Mesothelial cell of epicardium (in vitro differentiated cells): Measurements from ENCODE around the gene LRRK1. TPM values are rescaled to one million over a fixed set of nuclear protein-coding genes. Genes with fewer than 3 reads are reported as not detected.

Experiments used
- DNase-seq, 2 experiments: peaks; one replicate each; pipeline ENCODE4 v3.0.0; 2021; ENCODE audit warnings: low spot score in 2 of 2; ENCODE audit not compliant: unreplicated experiment in 2 of 2
- H3K27ac Mint-ChIP-seq: 2 replicates; pipeline ENCODE4 v1.8.0; 2021; ENCODE audit warnings: mixed read lengths
- H3K27me3 Mint-ChIP-seq: 2 replicates; pipeline ENCODE4 v1.8.0; 2021; ENCODE audit warnings: low read depth, mixed read lengths
- H3K36me3 Mint-ChIP-seq: 2 replicates; pipeline ENCODE4 v1.8.0; 2021; ENCODE audit warnings: mixed read lengths
- H3K4me1 Mint-ChIP-seq: 2 replicates; pipeline ENCODE4 v1.8.0; 2021; ENCODE audit warnings: mixed read lengths
- H3K4me3 Mint-ChIP-seq: 2 replicates; pipeline ENCODE4 v1.8.0; 2021; ENCODE audit warnings: mild to moderate bottlenecking, moderate library complexity, mixed read lengths
- H3K9me3 Mint-ChIP-seq: 2 replicates; pipeline ENCODE4 v1.8.0; 2021; ENCODE audit warnings: mixed read lengths
- CTCF ChIP-seq: fragments of 200-600 bp; sonication (generic); IDR thresholded peaks from one replicate; pipeline ENCODE4 v1.5.0; 2021; ENCODE audit warnings: antibody characterized with exemption; ENCODE audit not compliant: unreplicated experiment
- total RNA-seq: library from RNA; stranded (reverse); gene quantifications from 3 replicates; pipeline ENCODE4 v1.2.1, GENCODE V29; 2021

The LRRK1 gene
- total RNA-seq, 1 donor from 2014 or later: 2.3 TPM

GRCh38 chr15:101029971-101030661, 111.0 kb downstream of the LRRK1 start:
- peak; percentile 1 to 29 for DNase-seq
- H3K27ac Mint-ChIP-seq: no peak overlapping the region
- peaks cover 22% of the 10 kb centered on the region for H3K9me3 Mint-ChIP-seq
- H3K4me1 Mint-ChIP-seq: peaks cover 1% of the 10 kb centered on the region
- peaks cover 6% of the 10 kb centered on the region for H3K36me3 Mint-ChIP-seq
- TF ChIP-seq CTCF: no peak
- H3K27me3 Mint-ChIP-seq: peaks cover 2% of the 10 kb centered on the region
- no peak overlapping the region for H3K4me3 Mint-ChIP-seq

DNA sequence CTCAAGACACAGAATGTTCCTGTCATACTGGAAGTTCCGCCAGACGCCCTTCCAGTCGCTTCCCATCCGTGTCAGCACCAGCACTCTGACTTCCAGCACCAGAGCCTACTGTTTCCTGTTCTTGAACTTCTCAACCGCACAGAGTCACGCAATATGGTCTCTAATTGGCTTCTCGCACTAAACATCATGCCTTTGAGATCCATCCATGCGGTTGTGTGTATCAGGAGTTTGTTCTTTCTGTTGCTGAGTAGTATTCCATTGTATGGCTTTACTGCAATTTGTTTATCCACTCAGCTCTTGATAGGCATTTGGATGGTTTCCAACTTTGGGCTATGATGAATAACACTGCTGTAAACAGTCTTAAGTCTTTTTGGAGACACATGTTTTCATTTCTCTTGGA, 112.1 kb downstream of the LRRK1 start:
- H3K4me3 Mint-ChIP-seq: no peak overlapping the region
- peaks cover 33% of the 10 kb centered on the region for H3K9me3 Mint-ChIP-seq
- DNase-seq: peak in 1 of 2 experiments; percentile 4
- no peak for TF ChIP-seq CTCF
- peaks cover 1% of the 10 kb centered on the region for H3K4me1 Mint-ChIP-seq
- H3K36me3 Mint-ChIP-seq: peaks cover 6% of the 10 kb centered on the region
- peaks cover 2% of the 10 kb centered on the region for H3K27me3 Mint-ChIP-seq
- H3K27ac Mint-ChIP-seq: no peak overlapping the region

- no peak overlapping the region for H3K27ac Mint-ChIP-seq
- H3K4me3 Mint-ChIP-seq: no peak overlapping the region
- H3K36me3 Mint-ChIP-seq: peaks cover 6% of the 10 kb centered on the region
- TF ChIP-seq CTCF: no peak
- DNase-seq: no peak
- H3K4me1 Mint-ChIP-seq: no peaks in the 10 kb centered on the region
- peaks cover 2% of the 10 kb centered on the region for H3K27me3 Mint-ChIP-seq
- peaks cover 44% of the 10 kb centered on the region for H3K9me3 Mint-ChIP-seq
Measured at GRCh38 chr15:101033801-101034200, 114.6 kb downstream of the LRRK1 start.

DNA sequence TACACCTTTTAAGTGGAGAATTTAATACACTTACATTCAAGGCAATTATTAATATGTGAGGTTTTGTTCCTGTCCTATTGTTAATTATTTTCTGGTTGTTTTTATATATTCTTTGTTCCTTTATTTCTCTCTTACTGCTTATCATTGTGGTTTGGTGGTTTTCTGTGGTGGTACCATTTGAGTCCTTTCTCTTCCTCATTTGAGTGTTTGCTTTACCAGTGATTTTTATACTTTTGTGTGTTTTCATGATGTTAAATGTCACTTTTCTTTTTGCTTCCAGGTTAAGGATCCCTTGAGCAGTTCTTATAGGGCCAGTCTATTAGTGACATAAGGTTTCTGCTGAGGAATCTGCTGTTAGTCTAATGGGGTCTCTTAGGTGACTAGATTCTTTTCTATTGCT, 116.5 kb downstream of the LRRK1 start:
- no peak overlapping the region for H3K4me3 Mint-ChIP-seq
- no peak overlapping the region for H3K27ac Mint-ChIP-seq
- peaks cover 6% of the 10 kb centered on the region for H3K36me3 Mint-ChIP-seq
- TF ChIP-seq CTCF: no peak
- peaks cover 62% of the 10 kb centered on the region for H3K9me3 Mint-ChIP-seq
- no peak for DNase-seq
- H3K4me1 Mint-ChIP-seq: no peaks in the 10 kb centered on the region
- no peaks in the 10 kb centered on the region for H3K27me3 Mint-ChIP-seq

- Mint-ChIP-seq H3K27me3 (no peaks in the 10 kb centered on the region), H3K27ac (no peak overlapping the region), H3K4me1 (no peaks in the 10 kb centered on the region), H3K36me3 (peaks cover 6% of the 10 kb centered on the region), H3K9me3 (peaks cover 68% of the 10 kb centered on the region), H3K4me3 (no peak overlapping the region)
- no peak for DNase-seq
- no peak for TF ChIP-seq CTCF
Measured at GRCh38 chr15:101036189-101036588, 117.0 kb downstream of the LRRK1 start.
